Vagina (tissue), 2 donors: Measurements from ENCODE around the gene FAM107B. TPM values are rescaled to one million over a fixed set of nuclear protein-coding genes. Genes with fewer than 3 reads are reported as not detected.
A peak's percentile ranks its signal among the peaks of the same experiment; 100 is the strongest.

Source experiments
- DNase-seq, 2 donors: peaks; one replicate each; pipeline ENCODE4 v3.0.0-alpha.2; 2017; ENCODE audit errors: extremely low spot score in 2 of 2
- H3K27ac ChIP-seq: fragments of 200-600 bp; sonication (generic); one replicate; pipeline ENCODE4 v1.5.1; 2019
- H3K27me3 ChIP-seq: fragments of 200-600 bp; sonication (generic); one replicate; pipeline ENCODE4 v1.5.1; 2019
- H3K36me3 ChIP-seq, 2 donors: fragments of 200-600 bp; sonication (generic); one replicate each; pipeline ENCODE4 v1.5.1; 2017 to 2019
- H3K4me1 ChIP-seq: fragments of 200-600 bp; sonication (generic); one replicate; pipeline ENCODE4 v1.5.1; 2019
- H3K4me3 ChIP-seq, 2 donors: fragments of 200-600 bp; sonication (generic); 1 replicate in 1 of 2; 2 replicates in 1 of 2; pipeline ENCODE4 v1.5.1; 2016 to 2019
- H3K9me3 ChIP-seq: fragments of 200-600 bp; sonication (generic); one replicate; pipeline ENCODE4 v1.5.1; 2019
- CTCF ChIP-seq, 3 experiments: fragments of 450-650 bp in 2 of 3; fragments of 200-600 bp in 1 of 3; sonication (generic) in 1 of 3; IDR thresholded peaks; one replicate each; pipeline ENCODE4 v1.5.1; 2017 to 2019; ENCODE audit warnings: antibody characterized with exemption in 3 of 3, mild to moderate bottlenecking in 2 of 3, moderate library complexity in 2 of 3
- POLR2A ChIP-seq, 2 donors: fragments of 450-650 bp; IDR thresholded peaks; one replicate each; pipeline ENCODE4 v1.6.1; 2017; ENCODE audit warnings: antibody characterized with exemption in 2 of 2, mild to moderate bottlenecking in 2 of 2, moderate library complexity in 2 of 2
- POLR2AphosphoS5 ChIP-seq, 2 donors: sonication (generic); formaldehyde crosslinking; IDR thresholded peaks; one replicate each; pipeline ENCODE4 v1.9.0; 2017; ENCODE audit warnings: antibody characterized with exemption in 2 of 2, mild to moderate bottlenecking in 2 of 2, low read depth in 1 of 2; ENCODE audit not compliant: insufficient read depth in 1 of 2
- intact Hi-C: fragments of 100-400 bp; cut with DNase I; formaldehyde crosslinking; loops from one replicate; pipeline ENCODE4 v1.15.1; 2023
- total RNA-seq: library from RNA; depleted of rRNA; stranded (reverse); fragments of >200 nt; gene quantifications from one replicate; pipeline ENCODE4 v1.2.3, GENCODE V29; 2016

FAM107B gene
- total RNA-seq, 1 donor from 2014 or later = 33.4 TPM

- Histone ChIP-seq H3K36me3 (no peaks in the 10 kb centered on the region), H3K4me3 (no peak overlapping the region), H3K27ac (peak overlapping the region; percentile 16), H3K27me3 (no peaks in the 10 kb centered on the region), H3K9me3 (no peaks in the 10 kb centered on the region), H3K4me1 (peaks cover 47% of the 10 kb centered on the region)
- peak in 1 of 2 donors; percentile 54 for DNase-seq
- no peak for TF ChIP-seq CTCF (IDR thresholded peaks at IDR 0.05)
- TF ChIP-seq POLR2AphosphoS5 (IDR thresholded peaks at IDR 0.05; ENCODE audit: insufficient read depth in 1 of 2, low read depth in 1 of 2) = no peak
- TF ChIP-seq POLR2A (IDR thresholded peaks at IDR 0.05) = no peak
- intact Hi-C loops = no loop called here
Observed at GRCh38 chr10:14652816-14653215, 121.9 kb downstream of the FAM107B start.

GRCh38 chr10:14652067-14652466 lies 122.6 kb downstream of the FAM107B start:
- peaks cover 46% of the 10 kb centered on the region for H3K4me1 ChIP-seq
- DNase-seq = no peak
- no peaks in the 10 kb centered on the region for H3K36me3 ChIP-seq
- intact Hi-C loops = no loop called here
- H3K27me3 ChIP-seq = no peaks in the 10 kb centered on the region
- TF ChIP-seq POLR2AphosphoS5 (IDR thresholded peaks at IDR 0.05; ENCODE audit: insufficient read depth in 1 of 2, low read depth in 1 of 2) (no peak), POLR2A (IDR thresholded peaks at IDR 0.05) (no peak), CTCF (IDR thresholded peaks at IDR 0.05) (no peak)
- H3K9me3 ChIP-seq = no peaks in the 10 kb centered on the region
- H3K4me3 ChIP-seq = no peak overlapping the region
- H3K27ac ChIP-seq = no peak overlapping the region

- H3K27ac ChIP-seq = no peak overlapping the region
- H3K4me3 ChIP-seq = no peak overlapping the region
- H3K36me3 ChIP-seq = no peaks in the 10 kb centered on the region
- H3K27me3 ChIP-seq = no peaks in the 10 kb centered on the region
- TF ChIP-seq POLR2A (IDR thresholded peaks at IDR 0.05) (no peak), CTCF (IDR thresholded peaks at IDR 0.05) (no peak), POLR2AphosphoS5 (IDR thresholded peaks at IDR 0.05; ENCODE audit: insufficient read depth in 1 of 2, low read depth in 1 of 2) (no peak)
- intact Hi-C loops = no loop called here
- no peaks in the 10 kb centered on the region for H3K9me3 ChIP-seq
- peaks cover 42% of the 10 kb centered on the region for H3K4me1 ChIP-seq
- peak in 1 of 2 donors; percentile 25 for DNase-seq
Observed at GRCh38 chr10:14649739-14650138, 125.0 kb downstream of the FAM107B start.

GRCh38 chr10:14648946-14649345 lies 125.8 kb downstream of the FAM107B start:
- H3K9me3 ChIP-seq = no peaks in the 10 kb centered on the region
- intact Hi-C loops = no loop called here
- no peaks in the 10 kb centered on the region for H3K36me3 ChIP-seq
- TF ChIP-seq POLR2A (IDR thresholded peaks at IDR 0.05) (no peak), CTCF (IDR thresholded peaks at IDR 0.05) (no peak), POLR2AphosphoS5 (IDR thresholded peaks at IDR 0.05; ENCODE audit: insufficient read depth in 1 of 2, low read depth in 1 of 2) (no peak)
- peaks cover 34% of the 10 kb centered on the region for H3K4me1 ChIP-seq
- no peak overlapping the region for H3K27ac ChIP-seq
- no peaks in the 10 kb centered on the region for H3K27me3 ChIP-seq
- peak in 1 of 2 donors; percentile 6 for DNase-seq
- H3K4me3 ChIP-seq = no peak overlapping the region

- H3K27me3 ChIP-seq = no peaks in the 10 kb centered on the region
- no peak overlapping the region for H3K4me3 ChIP-seq
- intact Hi-C loops = no loop called here
- H3K27ac ChIP-seq = peak overlapping the region; percentile 15
- peak in 1 of 2 donors; percentile 86 for DNase-seq
- H3K4me1 ChIP-seq = peaks cover 26% of the 10 kb centered on the region
- TF ChIP-seq CTCF (IDR thresholded peaks at IDR 0.05) (no peak), POLR2AphosphoS5 (IDR thresholded peaks at IDR 0.05; ENCODE audit: insufficient read depth in 1 of 2, low read depth in 1 of 2) (peak in 1 of 2 donors; percentile 53)
- no peaks in the 10 kb centered on the region for H3K9me3 ChIP-seq
- no peaks in the 10 kb centered on the region for H3K36me3 ChIP-seq
Observed at GRCh38 chr10:14648005-14648765, 126.5 kb downstream of the FAM107B start.
